Left ventricle myocardium superior (tissue), 1 donor: ENCODE measurements around the gene FXYD6. TPM values are rescaled to one million over a fixed set of nuclear protein-coding genes. Genes with fewer than 3 reads are reported as not detected.
"Not testable (repeated sequence)": the region's sequence is repeated elsewhere in the genome, so short reads cannot be mapped to it uniquely, and the experiment has no call there.

Experiments
- ATAC-seq: fragments of 200-7000 bp; cut with Tn5 transposase; one replicate; pipeline ENCODE4 v1.9.1; 2020; ENCODE audit warnings: mild to moderate bottlenecking, moderate library complexity
- DNase-seq: peaks from one replicate; pipeline ENCODE4 v3.0.0-alpha.2; 2020
- intact Hi-C: fragments of 100-400 bp; cut with micrococcal nuclease; formaldehyde crosslinking; loops from one replicate; pipeline ENCODE4 v1.11.0; 2022
- total RNA-seq: library from RNA; stranded (reverse); fragmentation: NEBNext Ultra II Directional; extraction: Animal tissue kit (Norgen Biotek cat#: 25700); gene quantifications from one replicate; pipeline ENCODE4 v1.2.1, GENCODE V29; 2021
- donor health status: DM: no; HTN: yes; CAD: no; lungs with severe emphysema.

FXYD6 gene
- total RNA-seq, 1 donor from 2014 or later, result 35.4 TPM

- ATAC-seq, result no peak
- intact Hi-C loops, result loop anchor here (10.0 kb wide), 1 partner anchor 241 kb away; no protein-coding TSS in a partner anchor
- no peak for DNase-seq
Measured at GRCh38 chr11:117814204-117814765, 62.2 kb downstream of the FXYD6 start.

DNA sequence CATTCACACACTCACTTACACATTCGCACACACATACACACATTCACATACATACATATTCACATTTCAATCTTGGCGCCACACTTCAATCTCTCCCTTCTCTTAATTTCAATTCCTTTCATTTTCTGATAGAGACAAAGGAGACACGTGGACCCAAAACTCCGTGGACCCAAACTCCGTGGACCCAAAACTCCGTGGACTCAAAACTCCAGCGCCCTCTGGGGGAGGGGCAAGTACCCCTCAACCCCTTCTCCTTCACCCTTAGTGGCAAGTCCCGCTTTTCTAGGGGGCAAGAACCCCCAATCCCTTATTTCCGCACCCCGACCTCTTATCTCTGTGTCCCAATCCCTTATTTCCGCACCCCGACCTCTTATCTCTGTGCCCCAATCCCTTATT lies 66.4 kb downstream of the FXYD6 start:
- not testable (repeated sequence) for ATAC-seq, DNase-seq
- intact Hi-C loops, result loop anchor here (10.0 kb wide), 1 partner anchor 245 kb away; no protein-coding TSS in a partner anchor

DNA sequence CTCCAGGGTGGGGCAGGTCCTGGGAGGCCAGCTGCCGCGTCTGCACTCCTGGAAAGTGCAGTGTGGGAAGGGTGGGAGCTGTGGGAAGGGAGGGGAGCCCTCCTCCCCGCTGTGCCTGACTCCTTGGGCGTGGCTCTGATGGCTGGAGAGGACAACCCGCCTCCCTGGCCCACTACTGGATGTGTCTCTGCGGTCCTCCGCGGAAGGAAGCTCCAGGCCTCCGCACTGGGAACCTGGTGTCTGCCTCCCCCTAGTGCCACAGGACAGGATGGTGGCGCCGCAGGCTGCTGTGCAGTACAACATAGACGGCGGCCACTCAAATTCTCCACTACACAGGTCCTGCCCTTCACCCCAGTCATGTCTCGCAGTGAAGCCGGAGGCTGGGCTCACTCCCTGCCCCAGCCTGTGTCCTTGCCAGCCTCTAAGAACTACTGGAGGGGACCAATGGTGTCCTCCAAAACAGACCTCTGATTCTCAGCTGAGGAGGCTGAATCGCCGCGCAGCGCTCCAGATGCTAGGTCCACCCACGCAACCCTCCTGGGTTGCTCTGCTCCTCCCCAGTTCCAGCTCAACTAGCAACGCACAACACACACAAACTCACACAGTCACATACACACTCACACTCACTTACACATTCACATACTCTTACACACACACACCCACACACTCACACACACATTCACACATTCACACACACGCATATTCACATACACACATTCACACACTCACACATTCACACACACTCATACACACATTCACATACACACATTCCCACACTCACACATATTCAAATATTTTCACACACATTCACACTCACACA lies 67.0 kb downstream of the FXYD6 start:
- intact Hi-C loops, result loop anchor here (5.0 to 10.0 kb wide), 2 partner anchors 245 to 382 kb away; no protein-coding TSS in a partner anchor
- DNase-seq (peak; percentile 87), ATAC-seq (peak; percentile 94)

DNA sequence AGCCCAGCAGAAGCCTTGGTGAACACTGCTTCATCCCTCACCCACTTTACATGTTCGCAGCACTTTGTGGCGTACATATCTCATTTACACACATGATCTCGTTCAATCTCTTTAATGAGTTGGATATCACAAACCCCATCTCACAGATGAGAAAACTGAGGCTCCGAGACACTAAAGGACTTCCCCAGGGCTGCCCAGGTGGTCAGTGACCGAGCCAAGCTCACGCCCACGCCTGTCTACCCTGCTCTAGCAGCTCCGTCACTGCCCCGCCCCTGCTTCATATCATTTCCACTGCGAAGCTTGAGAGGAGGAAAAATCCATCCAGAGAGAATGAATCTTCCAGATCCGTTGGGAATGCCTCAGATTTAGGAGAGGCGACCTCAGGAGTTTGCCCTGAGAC lies 67.7 kb downstream of the FXYD6 start:
- DNase-seq, result peak; percentile 59
- intact Hi-C loops, result loop anchor here (5.0 kb wide), 1 partner anchor 381 kb away; no protein-coding TSS in a partner anchor

DNA sequence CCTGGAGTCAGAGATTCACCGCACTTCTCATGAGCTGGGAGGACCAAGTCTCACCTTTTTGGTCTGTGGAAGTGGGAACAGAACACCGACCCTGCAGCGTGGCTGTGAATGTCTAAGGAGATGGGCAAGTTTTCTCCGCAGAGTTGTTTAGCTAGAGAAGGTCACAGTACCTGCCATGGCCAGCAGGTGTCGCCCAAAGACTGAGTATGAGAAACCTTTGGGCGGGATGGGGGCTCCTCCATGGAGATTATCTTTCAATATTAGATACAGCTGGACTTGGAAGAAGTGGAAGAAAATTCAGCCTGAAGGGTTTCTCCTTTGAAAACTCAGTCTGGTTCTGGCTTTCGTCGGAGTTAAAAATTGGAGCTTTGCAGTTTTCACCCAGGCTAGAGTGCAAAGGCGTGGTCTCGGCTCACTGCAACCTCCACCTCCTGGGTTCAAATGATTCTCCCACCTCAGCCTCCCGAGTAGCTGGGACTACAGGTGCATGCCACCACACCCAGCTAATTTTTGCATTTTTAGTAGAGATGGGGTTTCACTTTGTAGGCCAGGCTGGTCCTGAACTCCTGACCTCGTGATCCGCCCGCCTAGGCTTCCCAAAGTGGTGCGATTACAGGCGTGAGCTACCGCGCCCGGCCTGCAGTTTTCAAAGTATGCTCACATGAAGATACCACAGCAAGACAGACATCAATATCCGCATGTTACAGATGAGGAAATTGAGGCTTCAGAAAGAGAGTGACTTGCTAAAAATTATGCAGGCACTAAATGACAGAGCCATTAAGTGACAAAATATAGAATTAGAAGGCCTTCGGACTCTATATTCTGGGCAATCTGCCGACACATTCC lies 68.8 kb downstream of the FXYD6 start:
- DNase-seq, result peak; percentile 90
- peak; percentile 57 for ATAC-seq
- intact Hi-C loops, result loop anchor here (5.0 kb wide), 1 partner anchor 380 kb away; no protein-coding TSS in a partner anchor

More for the DNA sequence above, 67.7 kb downstream of the FXYD6 start:
- ATAC-seq, result peak; percentile 59

- ATAC-seq, result no peak
- no peak for DNase-seq
- intact Hi-C loops, result loop anchor here (5.0 kb wide), 1 partner anchor 380 kb away; no protein-coding TSS in a partner anchor
Measured at GRCh38 chr11:117806846-117807245, 69.6 kb downstream of the FXYD6 start.

DNA sequence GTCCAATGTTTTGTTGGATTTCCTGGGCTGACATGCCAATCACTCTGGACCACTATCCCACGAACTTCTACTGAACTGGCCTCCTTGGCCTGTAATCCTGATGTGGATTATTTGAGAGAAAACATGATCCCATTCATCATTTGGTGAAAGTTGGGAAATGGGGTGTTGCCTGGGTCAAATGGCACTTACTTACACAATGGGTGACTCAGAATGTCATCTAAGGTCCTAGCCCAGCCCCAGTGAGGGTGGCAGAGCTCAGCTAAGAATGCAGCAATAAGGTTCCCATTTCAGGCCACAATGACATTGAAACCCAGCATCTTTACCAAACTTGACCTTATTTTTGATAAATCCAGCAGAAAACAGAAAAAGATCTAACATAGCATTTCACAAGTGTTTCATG lies 71.4 kb downstream of the FXYD6 start:
- intact Hi-C loops, result loop anchor here (5.0 kb wide), 1 partner anchor 378 kb away; no protein-coding TSS in a partner anchor
- no peak for DNase-seq
- no peak for ATAC-seq

- intact Hi-C loops, result no loop called here
- ATAC-seq (no peak), DNase-seq (no peak)
Measured at GRCh38 chr11:117803896-117804295, 72.6 kb downstream of the FXYD6 start.

DNA sequence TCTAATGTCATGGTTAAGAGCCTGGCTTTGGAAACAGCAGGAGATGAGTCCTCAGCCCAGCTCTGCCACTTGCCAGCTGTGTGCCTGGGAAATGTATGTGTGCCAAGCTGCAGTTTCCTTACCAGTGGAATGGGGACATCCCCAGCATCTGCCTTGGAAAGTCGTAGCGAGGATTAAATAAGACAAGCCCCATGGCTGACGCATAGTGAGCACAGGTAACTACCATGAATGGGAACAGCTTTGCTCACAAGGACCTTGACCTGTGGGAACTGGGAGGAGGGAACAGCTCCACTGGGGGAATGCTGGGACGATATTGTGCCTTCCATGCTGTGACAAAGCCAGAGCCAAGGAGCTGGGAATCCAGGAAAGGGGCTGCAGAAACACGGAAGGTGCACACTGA lies 76.8 kb downstream of the FXYD6 start:
- DNase-seq (no peak), ATAC-seq (no peak)
- intact Hi-C loops, result no loop called here

DNA sequence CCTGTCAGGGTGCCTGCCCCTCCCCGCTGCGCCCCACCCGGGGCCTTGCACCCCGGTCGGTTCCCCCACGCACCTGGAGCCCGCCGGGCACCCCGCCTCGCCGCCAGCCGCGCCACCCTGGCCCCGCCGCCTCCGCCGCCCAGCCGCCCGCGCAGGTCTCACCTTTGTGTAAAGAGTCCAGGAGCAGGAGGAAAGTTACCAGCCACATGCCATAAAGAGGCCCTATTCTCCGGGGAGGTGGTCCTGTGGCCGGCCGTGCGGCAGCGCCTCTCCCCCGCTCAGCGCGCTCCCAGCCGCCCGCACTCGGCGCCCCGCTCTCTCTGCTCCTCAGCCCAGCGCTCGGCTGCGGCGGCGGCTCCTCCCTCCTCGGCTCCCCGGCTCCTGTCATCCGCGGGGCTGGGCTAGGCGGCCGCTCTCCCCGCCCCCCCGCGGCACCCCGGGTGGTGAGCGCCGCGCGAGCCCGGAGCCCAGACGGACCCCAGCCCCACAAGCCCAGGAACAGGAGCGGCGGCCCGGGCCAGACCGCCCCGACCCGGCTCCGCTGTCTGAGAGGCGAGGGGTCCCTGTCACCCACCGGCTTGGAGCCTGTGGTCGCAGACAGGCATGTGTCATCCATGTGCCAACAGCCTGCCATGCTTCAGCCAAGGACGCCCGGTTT lies 79.5 kb downstream of the FXYD6 start, which contains the start of gene DSCAML1:
Gene DSCAML1, minus strand, starts transcription at position 345 of the 658 bp plus-strand sequence. Its CDS starts 137 bp downstream, at position 208.
- DNase-seq (peak; percentile 72), ATAC-seq (peak; percentile 86)
- intact Hi-C loops, result no loop called here

- intact Hi-C loops, result no loop called here
- DNase-seq (no peak), ATAC-seq (no peak)
Measured at GRCh38 chr11:117796456-117796871, 80.0 kb downstream of the FXYD6 start.

DNA sequence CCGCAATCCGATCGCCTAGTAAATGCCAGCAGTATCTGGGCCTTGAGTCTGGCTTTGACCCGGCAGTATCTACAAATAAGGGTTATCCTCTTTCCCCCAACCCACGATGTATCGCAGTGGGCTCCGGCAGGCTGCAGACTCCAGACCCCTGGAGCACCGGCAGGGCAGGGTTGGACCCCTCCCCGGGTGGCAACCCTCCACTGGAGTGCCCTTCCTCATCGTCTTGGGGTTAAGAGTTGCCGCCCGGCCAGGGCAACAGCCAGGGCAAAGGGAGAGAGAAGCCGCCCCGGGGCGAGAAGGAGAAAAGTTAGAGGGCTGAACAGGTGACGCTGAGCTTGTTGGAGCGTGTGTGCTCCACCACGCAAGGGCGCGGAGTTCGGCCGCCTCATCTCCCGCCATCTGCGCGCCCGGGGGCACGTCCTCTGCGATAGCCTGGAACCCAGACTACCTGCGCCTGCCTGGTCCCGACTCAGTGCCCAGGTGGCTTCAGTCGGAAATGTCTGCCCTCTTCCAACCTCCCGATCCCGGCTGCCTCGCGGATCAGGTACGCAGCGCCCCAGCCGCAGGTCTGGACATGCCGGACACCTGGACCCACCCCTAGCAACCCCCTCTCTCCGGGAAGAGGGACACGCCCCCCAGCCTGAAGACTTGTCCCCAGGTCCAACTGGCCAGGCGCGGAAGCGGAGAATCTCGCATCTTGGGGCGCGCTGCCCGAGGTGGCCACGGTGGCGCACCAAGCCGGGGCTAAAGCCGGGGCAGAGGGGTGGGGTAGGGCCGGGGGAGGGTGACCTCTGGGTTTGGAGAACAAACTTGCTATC lies 80.6 kb downstream of the FXYD6 start:
- DNase-seq (no peak), ATAC-seq (no peak)
- intact Hi-C loops, result no loop called here

DNA sequence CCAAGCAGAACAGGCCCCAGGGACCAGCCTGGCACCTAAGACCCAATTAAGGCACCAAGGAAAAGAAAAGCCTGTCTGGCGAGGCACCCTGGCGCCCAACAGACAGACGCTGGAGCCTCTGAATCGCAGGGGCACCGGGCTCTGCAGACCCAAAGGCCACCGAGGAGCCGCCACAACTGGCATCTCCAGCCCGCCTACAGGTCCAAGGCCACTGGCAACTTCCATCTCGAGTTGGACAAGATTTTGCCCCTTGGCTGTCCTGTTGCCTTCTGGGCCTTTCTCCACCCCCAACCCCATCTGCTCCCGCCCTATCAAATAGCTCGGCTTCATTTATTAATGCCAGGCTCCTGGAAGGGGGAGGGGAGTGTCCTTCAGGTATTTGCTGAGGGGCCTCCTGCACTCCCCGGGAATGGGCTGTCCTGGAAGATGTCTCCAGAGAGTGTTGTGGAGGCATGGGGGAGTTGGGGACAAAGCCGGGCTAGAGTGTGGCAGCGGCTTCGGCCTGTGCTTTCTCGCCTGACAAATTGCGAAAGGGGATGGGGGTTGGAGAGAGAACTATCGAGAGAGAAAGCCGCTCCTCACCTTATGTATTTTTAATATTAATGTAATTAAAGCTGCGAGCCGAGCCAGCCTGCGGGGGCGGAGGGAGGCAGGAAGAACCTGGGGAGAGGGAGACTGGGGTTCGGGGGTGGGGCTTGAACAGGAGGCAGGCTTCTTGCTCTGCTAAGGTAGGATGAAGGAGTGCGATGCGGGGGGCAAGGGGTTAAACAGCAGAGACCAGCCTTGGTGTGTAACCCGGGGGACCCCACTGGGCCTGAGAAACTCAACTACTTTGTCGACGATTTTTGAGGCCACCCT lies 81.5 kb downstream of the FXYD6 start:
- ATAC-seq, result no peak
- intact Hi-C loops, result no loop called here
- DNase-seq, result no peak

GRCh38 chr11:117794135-117794534 lies 82.3 kb downstream of the FXYD6 start:
- intact Hi-C loops, result no loop called here
- no peak for DNase-seq

DNA sequence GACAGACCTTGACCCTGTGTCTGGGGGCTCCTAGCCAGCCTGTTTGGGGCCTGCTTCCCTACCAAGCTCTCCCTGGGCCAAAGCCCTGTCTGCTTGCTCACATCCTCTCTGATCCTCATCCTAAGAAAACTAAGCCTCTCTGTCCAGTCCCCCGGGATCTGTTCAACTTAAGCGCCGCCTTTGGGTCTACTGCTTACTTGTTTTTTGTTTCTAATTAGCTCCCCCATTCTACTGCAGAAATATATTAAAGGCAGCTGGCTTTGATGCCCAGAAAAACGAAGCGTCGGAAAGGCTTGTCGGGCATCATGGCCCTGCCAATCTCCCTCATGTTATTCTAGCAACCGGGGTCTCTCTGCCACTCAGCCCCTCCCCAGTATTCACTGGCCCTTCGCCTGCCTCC lies 82.9 kb downstream of the FXYD6 start:
- intact Hi-C loops, result no loop called here
- DNase-seq (no peak), ATAC-seq (no peak)

More at GRCh38 chr11:117794135-117794534, 82.3 kb downstream of the FXYD6 start:
- no peak for ATAC-seq

DNA sequence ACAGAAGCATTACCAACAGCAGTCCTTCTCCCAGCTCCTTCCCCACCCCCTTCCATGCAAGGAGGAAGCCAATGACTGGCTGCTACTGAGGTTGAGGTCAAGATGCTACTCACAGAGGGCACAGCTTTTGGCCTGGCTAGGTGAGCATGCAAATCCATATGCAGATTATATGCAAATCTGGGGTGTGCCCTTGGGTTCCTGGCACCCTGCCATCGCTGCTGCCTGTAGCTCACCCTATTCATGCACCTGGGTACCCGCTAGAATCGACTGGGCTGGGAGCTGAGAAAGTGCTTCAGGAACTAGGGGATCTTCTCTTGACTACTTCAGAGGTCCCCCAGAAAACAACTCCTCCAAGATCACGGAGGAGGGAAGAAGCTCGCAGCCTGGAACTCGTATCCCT lies 83.5 kb downstream of the FXYD6 start:
- ATAC-seq (no peak), DNase-seq (no peak)
- intact Hi-C loops, result no loop called here

GRCh38 chr11:117792241-117792640 lies 84.2 kb downstream of the FXYD6 start:
- DNase-seq (no peak), ATAC-seq (no peak)
- intact Hi-C loops, result no loop called here
